ENCODE data around the gene CPLX1.

DNA sequence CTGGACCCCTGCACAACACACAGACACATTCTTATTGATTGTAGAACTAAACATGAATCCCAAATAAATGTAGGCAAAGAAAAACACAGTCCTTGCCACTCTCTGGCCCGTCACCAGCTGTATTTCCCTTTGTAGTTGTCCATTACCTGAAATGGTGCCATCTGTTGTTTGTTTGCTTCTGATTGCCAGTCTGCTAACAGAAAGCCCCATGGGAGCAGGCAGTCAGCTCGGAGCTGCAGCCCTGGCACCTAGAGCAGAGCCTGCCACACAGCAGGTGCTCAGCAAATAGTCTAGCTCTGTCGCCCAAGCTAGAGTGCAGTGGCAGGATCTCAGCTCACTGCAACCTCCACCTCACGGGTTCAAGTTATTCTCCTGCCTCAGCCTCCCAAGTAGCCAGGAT is 28.9 kb downstream of the CPLX1 start:
- TF ChIP-seq EP300 (IDR thresholded peaks at IDR 0.05), result no peak
- TF ChIP-seq, protein P1, sequence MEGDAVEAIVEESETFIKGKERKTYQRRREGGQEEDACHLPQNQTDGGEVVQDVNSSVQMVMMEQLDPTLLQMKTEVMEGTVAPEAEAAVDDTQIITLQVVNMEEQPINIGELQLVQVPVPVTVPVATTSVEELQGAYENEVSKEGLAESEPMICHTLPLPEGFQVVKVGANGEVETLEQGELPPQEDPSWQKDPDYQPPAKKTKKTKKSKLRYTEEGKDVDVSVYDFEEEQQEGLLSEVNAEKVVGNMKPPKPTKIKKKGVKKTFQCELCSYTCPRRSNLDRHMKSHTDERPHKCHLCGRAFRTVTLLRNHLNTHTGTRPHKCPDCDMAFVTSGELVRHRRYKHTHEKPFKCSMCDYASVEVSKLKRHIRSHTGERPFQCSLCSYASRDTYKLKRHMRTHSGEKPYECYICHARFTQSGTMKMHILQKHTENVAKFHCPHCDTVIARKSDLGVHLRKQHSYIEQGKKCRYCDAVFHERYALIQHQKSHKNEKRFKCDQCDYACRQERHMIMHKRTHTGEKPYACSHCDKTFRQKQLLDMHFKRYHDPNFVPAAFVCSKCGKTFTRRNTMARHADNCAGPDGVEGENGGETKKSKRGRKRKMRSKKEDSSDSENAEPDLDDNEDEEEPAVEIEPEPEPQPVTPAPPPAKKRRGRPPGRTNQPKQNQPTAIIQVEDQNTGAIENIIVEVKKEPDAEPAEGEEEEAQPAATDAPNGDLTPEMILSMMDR (IDR thresholded peaks at IDR 0.05), result no peak

Data from tibial nerve (tissue), 4 donors.